Stimulated activated CD8-positive, alpha-beta memory T cell treated with anti-CD3 and anti-CD28 coated beads, Interleukin-12 subunit alpha, Interleukin-12 subunit beta, amount 100 ng/mL, for 1 hour (primary cell): ENCODE results near the gene ABTB2.
"Not testable (repeated sequence)": the region's sequence is repeated elsewhere in the genome, so short reads cannot be mapped to it uniquely, and the experiment has no call there.

Experiments used
- DNase-seq: peaks from one replicate; pipeline ENCODE4 v3.0.0-alpha.2; 2020; ENCODE audit warnings: low read depth

The ABTB2 gene

GRCh38 chr11:34262531-34263081 lies 95.2 kb downstream of the ABTB2 start:
- DNase-seq = no peak

GRCh38 chr11:34261820-34262219 lies 96.0 kb downstream of the ABTB2 start:
- no peak for DNase-seq

- DNase-seq = no peak
These were observed 96.7 kb downstream of the ABTB2 start for GRCh38 chr11:34261095-34261494.

- DNase-seq = no peak
These were observed 97.7 kb downstream of the ABTB2 start for GRCh38 chr11:34260072-34260575.

- no peak for DNase-seq
These were observed 98.7 kb downstream of the ABTB2 start for GRCh38 chr11:34259087-34259486.

- DNase-seq = no peak
These were observed 101.2 kb downstream of the ABTB2 start for GRCh38 chr11:34256626-34257025.

- no peak for DNase-seq
These were observed 101.7 kb downstream of the ABTB2 start for GRCh38 chr11:34256150-34256549.

- DNase-seq = no peak
These were observed 102.7 kb downstream of the ABTB2 start for GRCh38 chr11:34255101-34255500.

GRCh38 chr11:34254011-34254410 lies 103.8 kb downstream of the ABTB2 start:
- DNase-seq = no peak

GRCh38 chr11:34252651-34253050 lies 105.2 kb downstream of the ABTB2 start:
- no peak for DNase-seq

GRCh38 chr11:34252015-34252414 lies 105.8 kb downstream of the ABTB2 start:
- no peak for DNase-seq

GRCh38 chr11:34251589-34251980 lies 106.2 kb downstream of the ABTB2 start:
- DNase-seq = no peak

GRCh38 chr11:34250732-34251588 lies 106.8 kb downstream of the ABTB2 start:
- DNase-seq = peak; percentile 63

GRCh38 chr11:34250211-34250610 lies 107.6 kb downstream of the ABTB2 start:
- no peak for DNase-seq

GRCh38 chr11:34249439-34249838 lies 108.4 kb downstream of the ABTB2 start:
- no peak for DNase-seq

- DNase-seq = not testable (repeated sequence)
These were observed 111.3 kb downstream of the ABTB2 start for GRCh38 chr11:34246511-34246910.

- DNase-seq = no peak
These were observed 112.8 kb downstream of the ABTB2 start for GRCh38 chr11:34245041-34245440.

- no peak for DNase-seq
These were observed 114.0 kb downstream of the ABTB2 start for GRCh38 chr11:34243600-34244464.

- no peak for DNase-seq
These were observed 115.7 kb downstream of the ABTB2 start for GRCh38 chr11:34242037-34242625.

GRCh38 chr11:34240150-34240494 lies 117.7 kb downstream of the ABTB2 start:
- no peak for DNase-seq

- no peak for DNase-seq
These were observed 118.2 kb downstream of the ABTB2 start for GRCh38 chr11:34239465-34240149.

- no peak for DNase-seq
These were observed 118.8 kb downstream of the ABTB2 start for GRCh38 chr11:34238966-34239365.
